ENCODE data around the gene HOXC13.

HOXC13 gene

GRCh38 chr12:53939141-53940108 lies 794 bp downstream of the HOXC13 start:
- no peak for DNase-seq (ENCODE audit: low read depth in 2 of 2)

GRCh38 chr12:53940443-53941014 lies 1.9 kb downstream of the HOXC13 start:
- DNase-seq (ENCODE audit: low read depth in 2 of 2): no peak

GRCh38 chr12:53941187-53941586 lies 2.6 kb downstream of the HOXC13 start:
- no peak for DNase-seq (ENCODE audit: low read depth in 2 of 2)

- no peak for DNase-seq (ENCODE audit: low read depth in 2 of 2)
Observed at GRCh38 chr12:53941750-53942149, 3.1 kb downstream of the HOXC13 start.

- DNase-seq (ENCODE audit: low read depth in 2 of 2): no peak
Observed at GRCh38 chr12:53942467-53942997, 3.9 kb downstream of the HOXC13 start.

GRCh38 chr12:53944209-53944608 lies 5.6 kb downstream of the HOXC13 start:
- DNase-seq (ENCODE audit: low read depth in 2 of 2): no peak

GRCh38 chr12:53944907-53945847 lies 6.5 kb downstream of the HOXC13 start:
- no peak for DNase-seq (ENCODE audit: low read depth in 2 of 2)

GRCh38 chr12:53947743-53948142 lies 9.1 kb downstream of the HOXC13 start:
- no peak for DNase-seq (ENCODE audit: low read depth in 2 of 2)

GRCh38 chr12:53948650-53949593 lies 10.3 kb downstream of the HOXC13 start:
- DNase-seq (ENCODE audit: low read depth in 2 of 2): no peak

- DNase-seq (ENCODE audit: low read depth in 2 of 2): no peak
Observed at GRCh38 chr12:53949631-53950436, 11.2 kb downstream of the HOXC13 start.

GRCh38 chr12:53950437-53950773 lies 11.8 kb downstream of the HOXC13 start:
- DNase-seq (ENCODE audit: low read depth in 2 of 2): no peak

GRCh38 chr12:53950789-53951576 lies 12.4 kb downstream of the HOXC13 start:
- DNase-seq (ENCODE audit: low read depth in 2 of 2): no peak

GRCh38 chr12:53951577-53952334 lies 13.1 kb downstream of the HOXC13 start:
- DNase-seq (ENCODE audit: low read depth in 2 of 2): no peak

- DNase-seq (ENCODE audit: low read depth in 2 of 2): no peak
Observed at GRCh38 chr12:53952335-53952694, 13.7 kb downstream of the HOXC13 start.

- no peak for DNase-seq (ENCODE audit: low read depth in 2 of 2)
Observed at GRCh38 chr12:53952871-53953734, 14.5 kb downstream of the HOXC13 start.

GRCh38 chr12:53953831-53954693 lies 15.4 kb downstream of the HOXC13 start:
- no peak for DNase-seq (ENCODE audit: low read depth in 2 of 2)

- DNase-seq (ENCODE audit: low read depth in 2 of 2): no peak
Observed at GRCh38 chr12:53954694-53955035, 16.0 kb downstream of the HOXC13 start, which contains the start of gene HOXC12. HOXC12 (plus strand) TSS chr12:53954903; CDS start chr12:53954930, 27 bp downstream.
